Stimulated activated CD4-positive, alpha-beta T cell treated with anti-CD3 and anti-CD28 coated beads, Interleukin-12 subunit alpha, Interleukin-12 subunit beta, amount 100 ng/mL, for 4 hours (primary cell): ENCODE data around the gene TBX4.

Experiments
- DNase-seq: peaks from one replicate; pipeline ENCODE4 v3.0.0-alpha.2; 2020

TBX4 gene

DNA sequence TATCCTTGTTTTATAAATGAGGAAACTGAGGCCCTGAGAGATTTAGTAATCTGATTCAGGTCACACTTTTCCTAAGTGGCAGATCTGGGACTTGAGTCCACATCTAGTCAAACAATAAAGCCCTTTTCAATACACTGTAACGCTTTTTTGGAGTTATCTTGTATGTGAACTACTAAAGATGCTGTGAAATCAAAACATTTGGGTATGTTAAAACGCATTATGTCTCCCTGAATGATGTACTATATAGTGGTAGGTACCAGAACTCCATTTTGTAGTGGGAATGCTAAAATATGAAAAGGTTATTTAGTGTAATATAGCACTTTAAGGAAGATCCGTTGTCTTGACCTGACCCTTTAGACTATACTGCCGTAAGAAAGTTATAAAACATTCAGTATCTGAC is 81.6 kb downstream of the TBX4 start:
- DNase-seq: no peak

DNA sequence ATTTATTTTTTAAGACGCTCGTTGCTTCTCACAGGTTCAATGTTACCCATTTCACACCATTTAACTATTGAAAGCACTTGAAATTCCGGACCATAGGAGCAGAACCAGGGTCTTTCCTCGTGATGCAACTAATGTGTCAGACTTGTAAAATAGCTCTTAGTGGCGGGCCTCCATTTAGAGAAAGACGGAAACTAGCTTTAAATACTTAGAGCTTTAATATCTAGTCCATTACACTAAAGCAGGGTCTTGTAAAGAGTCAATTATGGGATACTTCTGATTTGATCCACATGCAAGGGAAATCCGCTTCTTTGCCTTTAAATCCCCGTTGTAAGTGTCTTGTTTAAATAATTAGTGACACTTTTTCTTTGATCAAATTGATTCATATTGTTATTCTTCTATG is 82.2 kb downstream of the TBX4 start:
- DNase-seq: no peak
